Measurements from ENCODE around the gene MSI1. TPM values are rescaled to one million over a fixed set of nuclear protein-coding genes. Genes with fewer than 3 reads are reported as not detected.

The MSI1 gene
- total RNA-seq, 1 donor from 2014 or later, result 71.7 TPM

GRCh38 chr12:120408771-120409170 is 39.8 kb upstream of the MSI1 start:
- no peak for DNase-seq (ENCODE audit: extremely low spot score, unreplicated experiment)
- Mint-ChIP-seq H3K4me3 (no peak overlapping the region), H3K27ac (no peak overlapping the region), H3K36me3 (no peaks in the 10 kb centered on the region), H3K4me1 (ENCODE audit: unreplicated experiment) (peaks cover 5% of the 10 kb centered on the region), H3K9me3 (no peaks in the 10 kb centered on the region), H3K27me3 (no peaks in the 10 kb centered on the region)
- TF ChIP-seq CTCF (conservative IDR thresholded peaks at IDR 0.05), result no peak

GRCh38 chr12:120406553-120406952 is 37.6 kb upstream of the MSI1 start:
- no peak for DNase-seq (ENCODE audit: extremely low spot score, unreplicated experiment)
- Mint-ChIP-seq H3K27ac (no peak overlapping the region), H3K27me3 (no peaks in the 10 kb centered on the region), H3K9me3 (no peaks in the 10 kb centered on the region), H3K36me3 (no peaks in the 10 kb centered on the region), H3K4me3 (no peak overlapping the region), H3K4me1 (ENCODE audit: unreplicated experiment) (peaks cover 11% of the 10 kb centered on the region)
- TF ChIP-seq CTCF (conservative IDR thresholded peaks at IDR 0.05), result no peak

GRCh38 chr12:120406069-120406468 is 37.1 kb upstream of the MSI1 start:
- Mint-ChIP-seq H3K4me3 (no peak overlapping the region), H3K27me3 (no peaks in the 10 kb centered on the region), H3K36me3 (no peaks in the 10 kb centered on the region), H3K4me1 (ENCODE audit: unreplicated experiment) (peaks cover 11% of the 10 kb centered on the region), H3K27ac (no peak overlapping the region), H3K9me3 (no peaks in the 10 kb centered on the region)
- TF ChIP-seq CTCF (conservative IDR thresholded peaks at IDR 0.05), result no peak
- no peak for DNase-seq (ENCODE audit: extremely low spot score, unreplicated experiment)

GRCh38 chr12:120404271-120404670 is 35.3 kb upstream of the MSI1 start:
- peaks cover 11% of the 10 kb centered on the region for H3K4me1 Mint-ChIP-seq (ENCODE audit: unreplicated experiment)
- DNase-seq (ENCODE audit: extremely low spot score, unreplicated experiment), result no peak
- no peaks in the 10 kb centered on the region for H3K36me3 Mint-ChIP-seq
- H3K27me3 Mint-ChIP-seq, result no peaks in the 10 kb centered on the region
- no peaks in the 10 kb centered on the region for H3K9me3 Mint-ChIP-seq
- no peak overlapping the region for H3K4me3 Mint-ChIP-seq
- no peak overlapping the region for H3K27ac Mint-ChIP-seq
- TF ChIP-seq CTCF (conservative IDR thresholded peaks at IDR 0.05), result no peak

GRCh38 chr12:120403869-120404268 is 34.9 kb upstream of the MSI1 start:
- TF ChIP-seq CTCF (conservative IDR thresholded peaks at IDR 0.05), result no peak
- Mint-ChIP-seq H3K9me3 (no peaks in the 10 kb centered on the region), H3K4me1 (ENCODE audit: unreplicated experiment) (peaks cover 11% of the 10 kb centered on the region), H3K4me3 (no peak overlapping the region), H3K27me3 (no peaks in the 10 kb centered on the region), H3K27ac (no peak overlapping the region), H3K36me3 (no peaks in the 10 kb centered on the region)
- no peak for DNase-seq (ENCODE audit: extremely low spot score, unreplicated experiment)

GRCh38 chr12:120402217-120402616 is 33.3 kb upstream of the MSI1 start:
- DNase-seq (ENCODE audit: extremely low spot score, unreplicated experiment), result no peak
- Mint-ChIP-seq H3K27ac (peak overlapping the region; percentile 62), H3K27me3 (no peaks in the 10 kb centered on the region), H3K36me3 (no peaks in the 10 kb centered on the region), H3K4me1 (ENCODE audit: unreplicated experiment) (peaks cover 16% of the 10 kb centered on the region), H3K4me3 (peak overlapping the region; percentile 11), H3K9me3 (no peaks in the 10 kb centered on the region)
- no peak for TF ChIP-seq CTCF (conservative IDR thresholded peaks at IDR 0.05)

All from type B pancreatic cell (in vitro differentiated cells).